Gastroesophageal sphincter (tissue), 4 donors: ENCODE data around the gene TMEM163. TPM values are rescaled to one million over a fixed set of nuclear protein-coding genes. Genes with fewer than 3 reads are reported as not detected.

Experiments
- ATAC-seq: fragments of 150-250 bp; one replicate; pipeline ENCODE4 v1.9.1; 2016; ENCODE audit warnings: mild to moderate bottlenecking, moderate library complexity
- H3K27ac ChIP-seq, 4 donors: fragments of 200-600 bp; sonication (generic) in 3 of 4; 1 replicate in 3 of 4; 2 replicates in 1 of 4; pipeline ENCODE4 v1.5.1; 2016 to 2019
- H3K27me3 ChIP-seq: fragments of 200-600 bp; sonication (generic); one replicate; pipeline ENCODE4 v1.5.1; 2019
- H3K36me3 ChIP-seq, 2 donors: fragments of 200-600 bp; sonication (generic); one replicate each; pipeline ENCODE4 v1.5.1; 2019; ENCODE audit warnings: control low read depth in 1 of 2
- H3K4me1 ChIP-seq, 3 donors: fragments of 200-600 bp; sonication (generic); 1 replicate in 2 of 3; 2 replicates in 1 of 3; pipeline ENCODE4 v1.5.1; 2016 to 2019; ENCODE audit warnings: control low read depth in 2 of 3
- H3K4me3 ChIP-seq, 2 donors: fragments of 200-600 bp; sonication (generic); one replicate each; pipeline ENCODE4 v1.5.1; 2019; ENCODE audit warnings: mild to moderate bottlenecking in 1 of 2, moderate library complexity in 1 of 2
- H3K9me3 ChIP-seq, 3 donors: fragments of 200-600 bp; sonication (generic); one replicate each; pipeline ENCODE4 v1.5.1; 2017 to 2019; ENCODE audit warnings: control low read depth in 2 of 3
- CTCF ChIP-seq, 4 experiments: fragments of 200-600 bp in 2 of 4; fragments of 450-650 bp in 2 of 4; sonication (generic) in 1 of 4; IDR thresholded peaks; one replicate each; pipeline ENCODE4 v1.5.1; 2017 to 2019; ENCODE audit warnings: antibody characterized with exemption in 4 of 4, mild to moderate bottlenecking in 2 of 4, moderate library complexity in 2 of 4
- EP300 ChIP-seq: sonication (generic); formaldehyde crosslinking; IDR thresholded peaks from one replicate; pipeline ENCODE4 v1.6.1; 2017; ENCODE audit warnings: antibody characterized with exemption, mild to moderate bottlenecking
- POLR2A ChIP-seq, 2 donors: fragments of 450-650 bp; IDR thresholded peaks; one replicate each; pipeline ENCODE4 v1.6.1; 2017; ENCODE audit warnings: antibody characterized with exemption in 2 of 2, mild to moderate bottlenecking in 2 of 2, moderate library complexity in 1 of 2
- POLR2AphosphoS5 ChIP-seq: sonication (generic); formaldehyde crosslinking; IDR thresholded peaks from one replicate; pipeline ENCODE4 v1.6.1; 2017; ENCODE audit warnings: antibody characterized with exemption
- WGBS, 2 donors: methylation state at CpG; one replicate each; pipeline ENCODE4 v1.1.5; 2018; ENCODE audit warnings: low coverage in 1 of 2; 5-methylcytosine and 5-hydroxymethylcytosine counted together
- total RNA-seq, 4 donors: library from RNA; depleted of rRNA; stranded (reverse); fragments of >200 nt; gene quantifications; one replicate each; pipeline ENCODE4 v1.1.0, GENCODE V29; 2016

Gene TMEM163
- total RNA-seq, 4 donors from 2014 or later = 0.27 to 2.5 (median 0.60) TPM

DNA sequence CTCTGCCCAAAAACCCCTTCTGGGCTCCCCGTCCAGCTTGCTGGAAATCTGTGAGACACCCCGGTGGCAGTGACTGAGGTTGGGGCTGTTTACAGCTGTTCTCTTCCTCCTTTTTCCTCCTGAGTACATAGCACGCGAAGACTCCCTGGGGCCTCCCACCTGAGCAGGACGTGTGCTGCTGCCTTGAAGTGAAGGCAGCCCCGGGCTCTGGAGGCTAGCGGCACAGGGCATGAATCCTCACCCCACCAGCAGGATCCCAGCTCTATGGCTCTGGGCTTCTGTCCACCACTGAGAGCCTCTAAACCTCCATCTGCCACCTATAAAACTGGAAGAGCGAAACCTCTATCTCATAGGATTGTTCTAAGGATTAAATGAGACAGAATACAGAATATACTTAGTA lies 182.5 kb downstream of the TMEM163 start:
- Histone ChIP-seq H3K4me1 (peaks cover 0 to 6% (median 0%) of the 10 kb centered on the region in 3 donors), H3K4me3 (no peak overlapping the region), H3K36me3 (no peaks in the 10 kb centered on the region), H3K27ac (no peak overlapping the region), H3K27me3 (no peaks in the 10 kb centered on the region), H3K9me3 (no peaks in the 10 kb centered on the region)
- TF ChIP-seq CTCF (IDR thresholded peaks at IDR 0.05) (no peak), POLR2AphosphoS5 (no peak), EP300 (no peak), POLR2A (IDR thresholded peaks at IDR 0.05) (no peak)
- 59 to 80% methylated on average over 4 to 5 of the region's 8 CpGs for WGBS, 2 donors
- ATAC-seq = no peak

GRCh38 chr2:134532537-134532936 lies 186.3 kb downstream of the TMEM163 start:
- H3K36me3 ChIP-seq = no peaks in the 10 kb centered on the region
- H3K27me3 ChIP-seq = no peaks in the 10 kb centered on the region
- TF ChIP-seq POLR2A (IDR thresholded peaks at IDR 0.05) = no peak
- no peak for TF ChIP-seq EP300
- no peak for TF ChIP-seq POLR2AphosphoS5
- no peak for TF ChIP-seq CTCF (IDR thresholded peaks at IDR 0.05)
- H3K27ac ChIP-seq = no peak overlapping the region
- no peaks in the 10 kb centered on the region for H3K9me3 ChIP-seq
- no peak overlapping the region for H3K4me3 ChIP-seq
- no peak for ATAC-seq
- H3K4me1 ChIP-seq = no peaks in the 10 kb centered on the region
- no CpG with 5 or more reads among the region's 1 CpG for WGBS, 2 donors

DNA sequence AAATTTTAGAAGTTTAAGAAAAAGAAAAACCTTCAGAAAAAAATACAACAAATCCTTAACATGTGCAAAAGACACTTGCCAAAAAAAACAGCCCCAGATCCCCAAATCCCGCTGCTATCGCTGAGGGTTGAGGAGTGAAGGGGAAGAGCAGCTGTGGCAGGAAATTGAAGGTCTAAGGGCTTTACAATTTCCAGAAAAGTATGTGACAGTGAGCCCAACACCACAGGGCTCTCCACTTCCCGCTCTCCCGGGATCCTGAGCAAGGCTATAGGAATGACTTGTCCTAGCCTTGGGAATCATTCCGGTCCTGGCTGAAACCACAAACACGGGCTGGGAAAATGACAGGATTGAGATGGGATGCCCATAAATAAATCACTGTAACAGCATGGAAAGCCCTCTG lies 191.4 kb downstream of the TMEM163 start:
- no peak for ATAC-seq
- no peaks in the 10 kb centered on the region for H3K9me3 ChIP-seq
- H3K4me1 ChIP-seq = no peaks in the 10 kb centered on the region
- H3K36me3 ChIP-seq = no peaks in the 10 kb centered on the region
- no peak overlapping the region for H3K27ac ChIP-seq
- 39 to 64% methylated on average over 5 to 6 of the region's 6 CpGs for WGBS, 2 donors
- H3K4me3 ChIP-seq = no peak overlapping the region
- peaks cover 4% of the 10 kb centered on the region for H3K27me3 ChIP-seq
- TF ChIP-seq POLR2AphosphoS5 (no peak), POLR2A (IDR thresholded peaks at IDR 0.05) (no peak), EP300 (no peak), CTCF (IDR thresholded peaks at IDR 0.05) (no peak)

GRCh38 chr2:134522496-134523455 lies 196.0 kb downstream of the TMEM163 start:
- ATAC-seq = no peak
- H3K27ac ChIP-seq = no peak overlapping the region
- H3K27me3 ChIP-seq = peaks cover 6% of the 10 kb centered on the region
- no peaks in the 10 kb centered on the region for H3K9me3 ChIP-seq
- H3K36me3 ChIP-seq = no peaks in the 10 kb centered on the region
- H3K4me3 ChIP-seq = no peak overlapping the region
- H3K4me1 ChIP-seq = no peaks in the 10 kb centered on the region
- WGBS, 2 donors = 61% methylated on average over 12 to 13 of the region's 13 CpGs
- TF ChIP-seq POLR2AphosphoS5 = no peak
- no peak for TF ChIP-seq CTCF (IDR thresholded peaks at IDR 0.05)
- TF ChIP-seq EP300 = no peak

GRCh38 chr2:134518101-134518500 lies 200.7 kb downstream of the TMEM163 start:
- WGBS, 2 donors = 58 to 62% methylated on average over 1 of the region's 2 CpGs
- Histone ChIP-seq H3K36me3 (no peaks in the 10 kb centered on the region), H3K27ac (no peak overlapping the region), H3K27me3 (peaks cover 6% of the 10 kb centered on the region), H3K4me3 (no peak overlapping the region), H3K9me3 (no peaks in the 10 kb centered on the region), H3K4me1 (no peaks in the 10 kb centered on the region)
- TF ChIP-seq EP300 (no peak), POLR2AphosphoS5 (no peak), POLR2A (IDR thresholded peaks at IDR 0.05) (no peak), CTCF (IDR thresholded peaks at IDR 0.05) (no peak)
- no peak for ATAC-seq
